PFSK-1 (cell line): ENCODE measurements around the gene FBLN5.

Experiments
- POLR2AphosphoS5 ChIP-seq: IDR thresholded peaks from 2 replicates; pipeline ENCODE4 v1.6.1; 2012; ENCODE audit warnings: low read depth, mild to moderate bottlenecking, control low read depth, low read length, moderate library complexity
- SIN3A ChIP-seq: IDR thresholded peaks from 2 replicates; pipeline ENCODE4 v1.6.1; 2012; ENCODE audit warnings: mild to moderate bottlenecking, low read length, moderate library complexity, borderline replicate concordance; ENCODE audit not compliant: insufficient read depth
- TAF1 ChIP-seq: IDR thresholded peaks from 2 replicates; pipeline ENCODE4 v1.6.1; 2012; ENCODE audit warnings: low read length, control low read depth, borderline replicate concordance; ENCODE audit not compliant: insufficient read depth
- TF ChIP-seq, protein P1 (sequence below), 2 experiments: IDR thresholded peaks; 2 replicates each; pipeline versions ENCODE4 v1.6.1 to v1.8.0; 2011 to 2012; ENCODE audit warnings: low read depth in 2 of 2, low read length in 2 of 2, control low read depth in 1 of 2, inconsistent platforms in 1 of 2, mild to moderate bottlenecking in 1 of 2, moderate library complexity in 1 of 2; ENCODE audit not compliant: insufficient read depth in 1 of 2

DNA sequence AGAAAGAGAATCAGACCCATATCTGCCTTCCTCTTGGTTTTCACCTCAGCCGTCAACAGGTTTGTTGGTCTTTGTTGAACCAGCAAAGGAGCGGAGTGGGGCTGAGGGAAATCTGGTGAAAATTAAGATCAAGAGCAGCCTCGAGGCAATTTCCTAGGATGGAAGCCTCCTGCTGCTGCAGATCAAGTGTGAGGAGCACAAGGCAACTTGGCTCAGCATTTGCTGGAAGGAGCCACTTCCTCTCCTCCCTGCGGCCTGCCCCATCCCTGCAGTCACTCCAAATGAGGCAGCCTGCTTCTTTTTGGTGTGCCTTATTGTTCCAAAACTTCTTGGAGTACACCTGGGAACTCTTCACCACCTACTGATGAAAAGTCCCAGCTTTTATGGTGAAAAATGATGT, 85.1 kb downstream of the FBLN5 start:
- TF ChIP-seq TAF1 (no peak), POLR2AphosphoS5 (no peak), SIN3A (no peak)
- TF ChIP-seq, protein P1, sequence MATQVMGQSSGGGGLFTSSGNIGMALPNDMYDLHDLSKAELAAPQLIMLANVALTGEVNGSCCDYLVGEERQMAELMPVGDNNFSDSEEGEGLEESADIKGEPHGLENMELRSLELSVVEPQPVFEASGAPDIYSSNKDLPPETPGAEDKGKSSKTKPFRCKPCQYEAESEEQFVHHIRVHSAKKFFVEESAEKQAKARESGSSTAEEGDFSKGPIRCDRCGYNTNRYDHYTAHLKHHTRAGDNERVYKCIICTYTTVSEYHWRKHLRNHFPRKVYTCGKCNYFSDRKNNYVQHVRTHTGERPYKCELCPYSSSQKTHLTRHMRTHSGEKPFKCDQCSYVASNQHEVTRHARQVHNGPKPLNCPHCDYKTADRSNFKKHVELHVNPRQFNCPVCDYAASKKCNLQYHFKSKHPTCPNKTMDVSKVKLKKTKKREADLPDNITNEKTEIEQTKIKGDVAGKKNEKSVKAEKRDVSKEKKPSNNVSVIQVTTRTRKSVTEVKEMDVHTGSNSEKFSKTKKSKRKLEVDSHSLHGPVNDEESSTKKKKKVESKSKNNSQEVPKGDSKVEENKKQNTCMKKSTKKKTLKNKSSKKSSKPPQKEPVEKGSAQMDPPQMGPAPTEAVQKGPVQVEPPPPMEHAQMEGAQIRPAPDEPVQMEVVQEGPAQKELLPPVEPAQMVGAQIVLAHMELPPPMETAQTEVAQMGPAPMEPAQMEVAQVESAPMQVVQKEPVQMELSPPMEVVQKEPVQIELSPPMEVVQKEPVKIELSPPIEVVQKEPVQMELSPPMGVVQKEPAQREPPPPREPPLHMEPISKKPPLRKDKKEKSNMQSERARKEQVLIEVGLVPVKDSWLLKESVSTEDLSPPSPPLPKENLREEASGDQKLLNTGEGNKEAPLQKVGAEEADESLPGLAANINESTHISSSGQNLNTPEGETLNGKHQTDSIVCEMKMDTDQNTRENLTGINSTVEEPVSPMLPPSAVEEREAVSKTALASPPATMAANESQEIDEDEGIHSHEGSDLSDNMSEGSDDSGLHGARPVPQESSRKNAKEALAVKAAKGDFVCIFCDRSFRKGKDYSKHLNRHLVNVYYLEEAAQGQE (IDR thresholded peaks at IDR 0.05; ENCODE audit: insufficient read depth in 1 of 2, low read depth in 2 of 2, low read length in 2 of 2), result no peak
